ENCODE results near the gene ARSB. TPM values are rescaled to one million over a fixed set of nuclear protein-coding genes. Genes with fewer than 3 reads are reported as not detected.

Gene ARSB
- total RNA-seq, 1 donor from 2014 or later: 18.5 TPM

DNA sequence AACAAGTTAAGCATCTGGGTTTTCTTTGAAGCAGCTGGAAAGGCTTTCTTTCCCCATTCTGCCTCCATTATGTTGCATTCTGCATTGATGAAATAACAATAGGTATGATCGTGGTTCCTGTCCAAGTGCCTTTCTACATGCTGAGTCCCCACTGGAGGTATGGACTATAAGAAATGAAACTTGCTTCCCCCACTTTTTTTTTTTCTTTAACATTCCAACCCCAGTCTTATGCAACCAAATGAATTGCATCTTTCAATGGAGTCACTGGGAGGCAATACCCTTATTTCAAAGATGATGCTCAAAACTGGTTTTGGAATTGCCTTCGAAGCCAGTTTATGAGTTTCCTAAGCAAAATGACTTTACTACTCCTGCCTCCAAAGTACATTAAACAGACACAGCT lies 58.9 kb downstream of the ARSB start:
- H3K4me1 Mint-ChIP-seq (ENCODE audit: unreplicated experiment): peaks cover 33% of the 10 kb centered on the region
- H3K27me3 Mint-ChIP-seq: no peaks in the 10 kb centered on the region
- H3K4me3 Mint-ChIP-seq: no peak overlapping the region
- TF ChIP-seq CTCF (conservative IDR thresholded peaks at IDR 0.05): no peak
- H3K9me3 Mint-ChIP-seq: peaks cover 5% of the 10 kb centered on the region
- no peak for DNase-seq (ENCODE audit: extremely low spot score, unreplicated experiment)
- no peak overlapping the region for H3K27ac Mint-ChIP-seq
- H3K36me3 Mint-ChIP-seq: no peaks in the 10 kb centered on the region

DNA sequence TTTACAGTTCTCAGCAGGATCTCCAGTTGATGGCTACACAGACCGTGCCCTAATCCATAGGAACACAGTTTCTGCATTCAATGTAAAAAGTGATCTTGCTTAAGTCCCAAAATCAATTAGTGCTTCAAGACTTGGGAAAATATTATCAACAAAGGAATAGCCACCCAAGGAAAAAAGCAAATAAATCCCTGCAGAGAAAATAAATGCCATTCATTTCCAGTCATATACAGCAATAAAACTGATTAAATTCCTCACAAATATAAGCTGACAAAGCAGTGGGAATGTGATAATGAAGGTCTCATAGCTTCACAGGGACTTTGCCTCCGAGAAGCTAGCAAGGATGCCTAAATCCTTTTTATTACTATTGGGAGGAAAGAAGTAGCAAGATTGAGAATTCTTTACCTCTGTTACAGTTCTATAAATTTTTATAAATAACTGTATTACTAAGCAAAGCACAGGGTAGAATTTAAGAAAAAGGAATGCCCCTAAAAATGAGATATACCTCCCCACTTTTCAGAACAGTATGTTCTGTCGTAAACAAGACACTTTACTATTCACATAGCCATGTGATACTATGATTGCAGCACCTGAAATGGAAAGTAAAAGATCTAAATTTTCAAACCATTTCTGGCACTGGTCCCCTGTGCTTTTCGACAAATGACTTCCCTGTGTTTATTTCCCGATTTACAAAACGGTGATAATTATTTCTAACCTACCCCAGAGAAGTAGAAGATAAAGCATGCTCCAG lies 59.8 kb downstream of the ARSB start:
- no peaks in the 10 kb centered on the region for H3K36me3 Mint-ChIP-seq
- no peak for DNase-seq (ENCODE audit: extremely low spot score, unreplicated experiment)
- no peak for TF ChIP-seq CTCF (conservative IDR thresholded peaks at IDR 0.05)
- H3K4me1 Mint-ChIP-seq (ENCODE audit: unreplicated experiment): peaks cover 31% of the 10 kb centered on the region
- no peak overlapping the region for H3K4me3 Mint-ChIP-seq
- H3K9me3 Mint-ChIP-seq: peaks cover 5% of the 10 kb centered on the region
- no peaks in the 10 kb centered on the region for H3K27me3 Mint-ChIP-seq
- H3K27ac Mint-ChIP-seq: no peak overlapping the region

DNA sequence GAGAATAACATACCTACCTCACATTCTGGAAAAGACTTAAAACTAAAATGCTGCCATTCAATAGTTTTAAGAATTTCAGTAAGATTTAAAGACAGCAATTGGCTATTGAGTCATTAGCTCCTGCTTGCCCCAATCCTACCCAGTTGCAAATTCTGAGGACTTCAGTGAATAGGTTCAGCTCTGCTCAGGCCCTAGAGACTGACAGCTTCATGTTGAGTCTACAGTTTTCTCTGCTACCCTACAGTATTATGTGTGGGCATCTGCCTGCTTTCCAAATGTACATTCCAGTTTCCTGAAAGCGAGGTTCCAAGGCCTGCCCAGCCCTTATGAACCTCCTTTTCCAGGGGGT lies 61.5 kb downstream of the ARSB start:
- H3K36me3 Mint-ChIP-seq: no peaks in the 10 kb centered on the region
- no peaks in the 10 kb centered on the region for H3K27me3 Mint-ChIP-seq
- H3K4me1 Mint-ChIP-seq (ENCODE audit: unreplicated experiment): peaks cover 25% of the 10 kb centered on the region
- H3K4me3 Mint-ChIP-seq: no peak overlapping the region
- DNase-seq (ENCODE audit: extremely low spot score, unreplicated experiment): no peak
- no peak for TF ChIP-seq CTCF (conservative IDR thresholded peaks at IDR 0.05)
- no peak overlapping the region for H3K27ac Mint-ChIP-seq
- H3K9me3 Mint-ChIP-seq: no peaks in the 10 kb centered on the region

- Mint-ChIP-seq H3K4me1 (ENCODE audit: unreplicated experiment) (peaks cover 25% of the 10 kb centered on the region), H3K4me3 (no peak overlapping the region), H3K27me3 (no peaks in the 10 kb centered on the region), H3K9me3 (no peaks in the 10 kb centered on the region), H3K27ac (no peak overlapping the region), H3K36me3 (no peaks in the 10 kb centered on the region)
- no peak for TF ChIP-seq CTCF (conservative IDR thresholded peaks at IDR 0.05)
- DNase-seq (ENCODE audit: extremely low spot score, unreplicated experiment): no peak
Measured at GRCh38 chr5:78922879-78923621, 62.1 kb downstream of the ARSB start.

DNA sequence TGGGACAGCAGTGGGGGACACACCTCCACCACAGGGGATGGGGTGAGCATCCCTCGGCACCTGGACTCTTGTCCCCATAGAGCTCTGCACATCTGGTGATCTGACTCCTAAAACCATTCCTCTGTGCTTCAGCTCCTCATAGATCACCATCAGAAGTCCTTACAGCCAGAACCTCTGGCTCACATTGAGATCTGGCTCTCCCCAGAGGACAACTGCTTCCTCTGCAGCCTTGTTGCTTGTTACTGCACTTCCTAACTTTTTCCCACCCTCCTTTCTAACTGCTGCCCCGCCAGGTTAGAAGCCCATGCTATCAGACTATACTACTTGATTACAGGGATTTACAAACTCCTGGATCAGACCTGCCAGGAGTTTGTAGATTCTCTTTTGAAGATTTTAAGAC lies 64.5 kb downstream of the ARSB start:
- no peak overlapping the region for H3K4me3 Mint-ChIP-seq
- H3K27me3 Mint-ChIP-seq: no peaks in the 10 kb centered on the region
- H3K4me1 Mint-ChIP-seq (ENCODE audit: unreplicated experiment): peaks cover 23% of the 10 kb centered on the region
- TF ChIP-seq CTCF (conservative IDR thresholded peaks at IDR 0.05): peak; percentile 31
- DNase-seq (ENCODE audit: extremely low spot score, unreplicated experiment): no peak
- no peaks in the 10 kb centered on the region for H3K9me3 Mint-ChIP-seq
- no peaks in the 10 kb centered on the region for H3K36me3 Mint-ChIP-seq
- H3K27ac Mint-ChIP-seq: no peak overlapping the region
